Skeletal muscle tissue (tissue), 4 donors: ENCODE data around the gene ISYNA1. TPM values are rescaled to one million over a fixed set of nuclear protein-coding genes. Genes with fewer than 3 reads are reported as not detected.
"Not testable (repeated sequence)": the region's sequence is repeated elsewhere in the genome, so short reads cannot be mapped to it uniquely, and the experiment has no call there.

Experiments used
- H3K27ac ChIP-seq: one replicate; pipeline ENCODE4 v1.7.0; 2013; ENCODE audit warnings: mild to moderate bottlenecking, low read depth, low read length, inconsistent platforms
- H3K27me3 ChIP-seq, 3 donors: one replicate each; pipeline ENCODE4 v1.7.0; 2013; ENCODE audit warnings: low read length in 3 of 3; ENCODE audit not compliant: control insufficient read depth in 3 of 3, insufficient read depth in 3 of 3
- H3K36me3 ChIP-seq, 3 donors: one replicate each; pipeline ENCODE4 v1.7.0; 2013; ENCODE audit warnings: low read length in 3 of 3; ENCODE audit not compliant: control insufficient read depth in 3 of 3, insufficient read depth in 3 of 3
- H3K4me1 ChIP-seq, 3 donors: one replicate each; pipeline ENCODE4 v1.7.0; 2013; ENCODE audit warnings: low read length in 3 of 3, mild to moderate bottlenecking in 3 of 3; ENCODE audit not compliant: control insufficient read depth in 3 of 3, insufficient read depth in 3 of 3
- H3K4me3 ChIP-seq, 3 donors: one replicate each; pipeline ENCODE4 v1.7.0; 2013; ENCODE audit warnings: low read length in 3 of 3
- H3K9ac ChIP-seq, 3 donors: one replicate each; pipeline ENCODE4 v1.7.0; 2013; ENCODE audit warnings: low read length in 3 of 3, mild to moderate bottlenecking in 3 of 3, moderate library complexity in 2 of 3, low read depth in 1 of 3
- H3K9me3 ChIP-seq, 3 donors: one replicate each; pipeline ENCODE4 v1.7.0; 2013; ENCODE audit warnings: low read length in 3 of 3; ENCODE audit not compliant: control insufficient read depth in 3 of 3
- total RNA-seq: library from RNA; depleted of rRNA; stranded (reverse); fragments of >200 nt; gene quantifications from one replicate; pipeline ENCODE4 v1.2.3, GENCODE V29; 2014
- donor health status: Osteomylitis.

Gene ISYNA1
- total RNA-seq, 1 donor from 2014 or later, result 86.6 TPM

DNA sequence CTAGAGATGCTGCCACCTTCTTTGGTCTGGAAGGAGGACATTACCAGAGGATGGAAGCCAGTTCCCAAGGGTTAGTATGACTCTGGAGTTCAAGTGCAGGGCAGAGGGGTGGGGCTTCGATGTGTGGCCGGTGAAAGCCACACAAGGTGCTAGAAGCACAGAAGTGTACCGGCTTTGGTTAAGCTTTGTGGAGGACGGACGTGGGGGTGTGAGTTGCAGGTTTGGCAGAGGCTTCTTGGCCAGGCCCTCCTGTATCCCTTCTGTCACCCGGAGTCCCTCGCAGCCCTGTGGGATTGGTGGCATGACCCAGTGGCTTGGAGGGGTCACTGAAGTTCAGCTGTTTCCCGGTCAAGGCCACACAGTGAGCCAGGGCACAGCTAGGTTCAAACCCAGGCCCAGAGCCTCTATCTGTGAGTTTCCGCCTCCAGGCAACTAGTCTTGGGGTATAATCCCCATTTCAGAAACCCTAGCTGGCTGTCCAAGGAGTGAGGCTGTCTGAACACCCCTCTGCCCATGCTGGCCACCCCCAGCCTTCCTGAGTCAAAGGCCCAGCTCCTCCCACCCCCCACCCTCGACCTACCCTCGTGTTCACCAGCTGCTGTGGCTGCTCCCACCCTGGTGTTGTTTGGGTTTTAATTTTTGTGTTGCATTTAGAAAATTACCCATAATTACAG lies 23.3 kb downstream of the ISYNA1 start:
- Histone ChIP-seq H3K27ac (peak overlapping the region; percentile 95), H3K27me3 (peaks cover 7 to 34% (median 31%) of the 10 kb centered on the region in 3 donors), H3K9ac (peak overlapping the region in 2 of 3 donors; percentile 45 to 50), H3K4me3 (peak overlapping the region in 1 of 3 donors; percentile 24), H3K4me1 (peaks cover 41 to 47% (median 42%) of the 10 kb centered on the region in 3 donors), H3K36me3 (no peaks in the 10 kb centered on the region), H3K9me3 (no peaks in the 10 kb centered on the region)

DNA sequence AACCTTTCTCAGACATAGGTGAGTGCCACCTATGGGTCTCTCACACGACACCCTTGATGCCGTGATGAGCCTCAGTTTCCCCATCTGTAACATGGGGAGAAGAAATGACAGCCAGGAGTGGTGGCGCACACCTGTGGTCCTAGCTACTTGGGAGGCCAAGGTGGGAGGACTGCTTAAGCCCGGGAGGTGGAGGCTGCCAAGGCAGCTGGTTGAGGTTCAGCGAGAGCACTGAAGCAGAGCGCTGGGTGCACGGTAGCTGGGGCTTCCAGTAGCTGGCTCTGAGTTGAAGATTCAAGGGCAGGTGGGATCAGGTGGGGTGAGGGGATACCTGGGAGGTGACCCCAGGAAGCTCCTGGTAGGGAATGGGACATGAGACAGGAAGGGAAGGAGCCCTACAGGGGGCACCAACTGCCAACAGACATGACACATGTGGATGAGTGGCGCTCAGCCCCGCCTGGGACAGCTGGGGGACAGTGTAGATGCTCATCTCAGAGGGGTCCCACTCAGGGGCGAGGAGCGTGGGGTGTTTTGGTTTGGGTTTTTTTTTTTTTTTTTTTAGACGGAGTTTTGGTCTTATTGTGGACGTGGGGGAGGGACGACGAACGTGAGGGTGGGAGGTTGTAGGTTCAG lies 25.2 kb downstream of the ISYNA1 start:
- Histone ChIP-seq H3K4me3 (no peak overlapping the region), H3K9ac (no peak overlapping the region), H3K36me3 (no peaks in the 10 kb centered on the region), H3K27me3 (peaks cover 0 to 22% (median 21%) of the 10 kb centered on the region in 3 donors), H3K9me3 (no peaks in the 10 kb centered on the region), H3K4me1 (peaks cover 29 to 33% (median 30%) of the 10 kb centered on the region in 3 donors), H3K27ac (no peak overlapping the region)

DNA sequence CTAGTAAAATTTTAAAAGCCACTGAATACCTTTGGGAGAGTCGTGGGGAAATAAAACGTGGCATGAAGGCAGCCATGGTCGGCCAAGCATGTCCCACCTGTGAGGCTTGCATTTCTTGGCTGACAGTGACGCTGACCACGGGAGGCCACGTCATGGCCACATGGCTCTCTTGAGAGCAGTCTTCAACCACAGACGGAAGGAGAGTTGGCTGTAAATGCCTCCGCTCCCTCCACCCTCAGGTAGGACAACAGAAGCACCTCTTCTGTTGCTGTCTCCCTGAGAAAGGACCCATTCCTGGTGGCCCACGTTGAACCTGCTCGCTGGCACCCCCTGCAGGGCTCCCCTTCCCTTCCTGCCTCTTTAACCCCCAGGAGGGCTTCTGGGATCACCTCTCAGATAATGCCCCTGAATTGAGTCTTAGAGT lies 29.9 kb downstream of the ISYNA1 start:
- H3K27ac ChIP-seq, result no peak overlapping the region
- H3K9me3 ChIP-seq, result no peaks in the 10 kb centered on the region
- H3K36me3 ChIP-seq, result no peaks in the 10 kb centered on the region
- no peak overlapping the region for H3K9ac ChIP-seq
- H3K4me3 ChIP-seq, result no peak overlapping the region
- H3K27me3 ChIP-seq, result peaks cover 0 to 4% (median 2%) of the 10 kb centered on the region in 3 donors
- H3K4me1 ChIP-seq, result peaks cover 0 to 5% (median 0%) of the 10 kb centered on the region in 3 donors

DNA sequence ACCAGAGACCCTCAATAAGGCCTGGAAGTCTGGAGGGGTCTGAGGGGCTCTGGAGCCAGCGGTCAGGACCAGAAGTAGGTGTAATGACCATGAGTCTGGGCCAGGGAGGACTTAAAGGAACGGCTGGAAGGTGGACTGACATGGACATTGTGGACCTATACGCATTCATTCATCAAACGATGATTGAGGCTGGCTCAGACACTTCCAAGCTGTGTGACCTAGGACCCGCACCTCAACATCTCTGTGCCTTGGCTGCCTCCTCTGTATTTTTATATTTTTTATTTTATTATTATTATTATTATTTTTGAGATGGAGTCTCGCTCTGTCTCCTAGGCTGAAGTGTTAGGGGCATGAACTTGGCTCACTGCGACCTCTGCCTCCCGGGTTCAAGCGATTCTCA lies 31.2 kb downstream of the ISYNA1 start:
- Histone ChIP-seq H3K27me3 (peaks cover 0 to 2% (median 0%) of the 10 kb centered on the region in 3 donors), H3K36me3 (no peaks in the 10 kb centered on the region), H3K4me3 (no peak overlapping the region), H3K9ac (no peak overlapping the region), H3K4me1 (peaks cover 0 to 5% (median 0%) of the 10 kb centered on the region in 3 donors), H3K27ac (no peak overlapping the region), H3K9me3 (no peaks in the 10 kb centered on the region)

DNA sequence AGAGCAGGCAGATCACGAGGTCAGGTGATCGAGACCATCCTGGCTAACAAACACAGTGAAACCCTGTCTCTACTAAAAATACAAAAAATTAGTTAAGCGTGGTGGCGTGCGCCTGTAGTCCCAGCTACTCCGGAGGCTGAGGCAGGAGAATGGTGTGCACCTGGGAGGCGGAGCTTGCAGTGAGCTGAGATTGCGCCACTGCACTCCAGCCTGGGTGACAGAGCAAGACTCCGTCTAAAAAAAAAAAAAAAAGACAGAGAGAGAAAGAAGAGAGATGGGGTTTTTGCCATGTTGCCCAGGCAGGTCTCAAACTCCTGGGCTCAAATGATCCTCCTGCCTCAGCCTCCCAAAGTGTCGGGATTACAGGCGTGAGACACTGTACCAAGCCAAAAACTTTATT lies 32.2 kb downstream of the ISYNA1 start:
- not testable (repeated sequence) for H3K4me1 ChIP-seq, H3K36me3 ChIP-seq, H3K9ac ChIP-seq, H3K27ac ChIP-seq, H3K27me3 ChIP-seq, H3K9me3 ChIP-seq, H3K4me3 ChIP-seq

DNA sequence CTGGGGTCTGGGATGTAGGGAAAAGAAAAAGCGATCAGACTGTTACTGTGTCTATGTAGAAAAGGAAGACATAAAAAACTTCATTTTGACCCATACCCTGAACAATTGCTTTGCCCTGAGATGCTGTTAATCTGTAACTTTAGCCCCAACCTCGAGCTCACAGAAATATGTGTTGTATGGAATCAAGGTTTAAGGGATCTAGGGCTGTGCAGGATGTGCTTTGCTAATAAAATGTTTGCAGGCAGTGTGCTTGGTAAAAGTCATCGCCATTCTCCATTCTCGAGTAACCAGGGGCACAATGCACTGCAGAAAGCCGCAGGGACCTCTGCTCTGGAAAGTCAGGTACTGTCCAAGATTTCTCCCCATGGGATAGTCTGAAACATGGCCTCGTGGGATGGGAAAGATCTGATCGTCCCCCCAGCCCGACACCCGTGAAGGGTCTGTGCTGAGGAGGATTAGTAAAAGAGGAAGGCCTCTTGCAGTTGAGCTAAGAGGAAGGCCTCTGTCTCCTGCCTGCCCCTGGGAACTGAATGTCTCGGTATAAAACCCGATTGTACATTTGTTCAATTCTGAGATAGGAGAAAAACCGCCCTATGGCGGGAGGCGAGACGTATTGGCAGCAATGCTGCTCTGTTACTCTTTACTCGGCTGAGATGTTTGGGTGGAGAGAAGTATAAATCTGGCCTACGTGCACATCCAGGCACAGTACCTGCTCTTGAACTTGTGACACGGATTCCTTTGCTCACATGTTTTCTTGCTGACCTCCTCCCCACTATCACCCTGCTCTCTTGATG lies 35.3 kb downstream of the ISYNA1 start:
- H3K4me1 ChIP-seq, H3K27me3 ChIP-seq, H3K36me3 ChIP-seq, H3K4me3 ChIP-seq, H3K27ac ChIP-seq, H3K9ac ChIP-seq, H3K9me3 ChIP-seq: not testable (repeated sequence)

DNA sequence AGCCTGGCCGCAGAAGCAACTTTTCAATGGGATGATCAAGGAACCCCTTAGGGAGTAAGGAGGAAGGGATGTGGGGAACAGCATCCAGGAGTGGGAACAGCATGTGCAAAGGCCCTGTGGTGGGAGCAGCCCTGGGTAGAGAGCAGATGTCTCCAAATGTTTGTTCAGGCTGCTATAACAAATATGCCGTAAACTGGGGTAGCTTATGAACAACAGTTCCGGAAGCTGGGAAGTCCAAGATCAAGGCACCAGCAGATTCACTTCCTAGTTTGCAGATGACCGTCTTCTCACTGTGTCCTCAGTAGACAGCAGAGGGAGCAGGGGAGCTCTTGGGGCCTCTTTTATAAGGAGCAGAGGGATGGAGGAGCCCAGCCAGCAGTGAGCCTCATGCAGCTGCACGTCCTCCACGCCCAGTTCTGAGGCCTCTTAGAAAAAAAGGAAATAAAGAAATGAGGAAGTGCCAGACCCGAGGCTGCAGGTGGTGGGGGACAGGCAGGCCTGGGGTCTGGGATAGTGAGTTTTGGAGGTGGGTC lies 36.3 kb downstream of the ISYNA1 start:
- peak overlapping the region; percentile 12 for H3K27ac ChIP-seq
- peaks cover 3 to 8% (median 7%) of the 10 kb centered on the region in 3 donors for H3K4me1 ChIP-seq
- no peak overlapping the region for H3K4me3 ChIP-seq
- H3K9me3 ChIP-seq, result no peaks in the 10 kb centered on the region
- peaks cover 0 to 8% (median 2%) of the 10 kb centered on the region in 3 donors for H3K27me3 ChIP-seq
- H3K9ac ChIP-seq, result no peak overlapping the region
- H3K36me3 ChIP-seq, result no peaks in the 10 kb centered on the region

DNA sequence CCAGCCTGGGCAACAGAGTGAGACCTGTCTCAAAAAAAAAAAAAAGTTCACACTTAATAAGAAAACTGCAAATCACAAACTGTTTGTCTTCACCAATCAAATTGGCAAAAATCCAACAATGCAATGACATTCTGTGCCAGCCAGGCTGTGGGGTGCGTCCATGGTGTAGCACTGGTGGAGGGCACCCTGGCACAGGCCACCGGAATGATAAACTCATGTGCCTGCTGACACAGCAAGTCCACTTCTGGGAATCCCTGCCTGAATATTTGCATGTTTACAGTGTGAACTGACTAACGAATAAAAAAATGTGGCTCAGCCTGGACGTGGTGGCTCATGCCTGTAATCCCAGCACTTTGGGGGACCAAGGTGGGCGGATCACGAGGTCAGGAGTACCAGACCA lies 38.9 kb downstream of the ISYNA1 start:
- Histone ChIP-seq H3K36me3 (no peaks in the 10 kb centered on the region), H3K4me1 (peaks cover 11 to 17% (median 16%) of the 10 kb centered on the region in 3 donors), H3K9ac (peak overlapping the region in 1 of 3 donors; percentile 33), H3K27ac (no peak overlapping the region), H3K27me3 (peaks cover 0 to 8% (median 2%) of the 10 kb centered on the region in 3 donors), H3K4me3 (no peak overlapping the region), H3K9me3 (no peaks in the 10 kb centered on the region)

DNA sequence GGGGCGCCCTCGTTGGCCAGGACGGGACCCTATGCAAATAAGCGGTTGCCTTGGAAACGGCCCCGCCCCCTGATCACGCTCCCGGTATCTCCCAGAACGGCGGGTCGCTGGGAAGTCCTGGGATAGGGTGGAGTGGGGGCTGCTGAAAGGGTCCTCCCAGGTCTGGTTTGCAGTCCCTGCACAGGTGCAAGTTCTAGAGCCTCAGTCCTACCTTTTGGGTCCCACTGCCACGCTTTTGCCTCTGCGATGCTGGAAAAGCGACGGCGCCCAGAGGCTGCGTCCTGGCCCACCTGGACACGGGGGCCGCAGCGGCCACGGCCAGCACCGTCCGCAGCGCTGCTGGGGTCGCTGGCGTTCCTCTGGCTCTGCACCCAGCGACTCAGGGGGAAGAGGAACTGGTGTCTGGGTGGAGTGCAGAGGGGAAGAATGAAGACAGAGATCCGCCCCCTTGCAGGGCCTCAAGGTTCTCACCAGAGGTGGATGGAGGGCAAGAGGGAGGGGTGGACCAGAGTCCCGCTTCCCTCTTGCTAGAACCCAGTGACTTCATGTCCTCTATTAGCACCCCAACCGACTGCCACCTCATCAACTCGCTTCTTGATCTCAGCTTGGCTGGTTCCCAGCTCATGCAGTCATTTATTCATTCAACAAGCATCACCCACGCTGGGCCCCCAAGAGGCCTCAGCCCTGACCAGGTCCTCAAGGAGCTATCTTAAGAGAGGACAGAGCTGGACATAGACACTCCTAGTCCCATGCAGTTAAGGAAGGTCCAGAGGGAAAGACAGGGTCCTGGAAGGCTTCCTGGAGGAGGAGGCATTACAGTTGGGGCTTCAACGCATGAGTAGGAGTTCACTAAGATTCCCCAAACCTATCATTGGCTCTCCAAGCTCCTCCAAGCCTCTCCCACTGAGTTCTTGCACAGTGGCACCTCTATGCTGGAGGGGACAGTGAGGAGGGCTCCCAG lies 40.4 kb downstream of the ISYNA1 start, which contains the start of gene LRRC25:
TSS of gene LRRC25 (minus strand) at position 381 of the 961 bp plus-strand sequence. CDS start 659 bp downstream, outside the sequence.
- Histone ChIP-seq H3K9ac (peak within 1 kb of the TSS in 2 of 3 donors; percentile 51 to 83), H3K9me3 (no peaks in the 10 kb centered on the region), H3K4me1 (peaks cover 11 to 17% (median 16%) of the 10 kb centered on the region in 3 donors), H3K4me3 (peak within 1 kb of the TSS; percentile 48 to 77 (median 68)), H3K36me3 (peaks cover 0 to 2% (median 0%) of the 10 kb centered on the region in 3 donors), H3K27me3 (peaks cover 0 to 8% (median 2%) of the 10 kb centered on the region in 3 donors), H3K27ac (peak within 1 kb of the TSS; percentile 30)
